ENCODE data around the gene MGAT5. TPM values are rescaled to one million over a fixed set of nuclear protein-coding genes. Genes with fewer than 3 reads are reported as not detected.

MGAT5 gene
- total RNA-seq, 1 experiment from 2014 or later, result 22.1 TPM

- Mint-ChIP-seq H3K4me1 (ENCODE audit: low read depth, unreplicated experiment) (no peaks in the 10 kb centered on the region), H3K36me3 (ENCODE audit: insufficient read depth, unreplicated experiment) (peaks cover 7% of the 10 kb centered on the region), H3K27ac (ENCODE audit: unreplicated experiment) (no peak overlapping the region), H3K27me3 (ENCODE audit: insufficient read depth, unreplicated experiment) (no peaks in the 10 kb centered on the region), H3K4me3 (ENCODE audit: unreplicated experiment) (no peak overlapping the region), H3K9me3 (ENCODE audit: unreplicated experiment) (no peaks in the 10 kb centered on the region)
- no peak for DNase-seq
- no peaks in the 10 kb centered on the region for H3K4me1 ChIP-seq
- ChIA-PET CTCF (no interaction called here), POLR2A (no interaction called here)
- no TSS peak for BruUV-seq (replicated peaks)
- intact Hi-C loops (cut with micrococcal nuclease; ENCODE audit: unreplicated experiment), result no loop called here
- no peaks in the 10 kb centered on the region for H3K9me3 ChIP-seq
- no peaks in the 10 kb centered on the region for H3K27me3 ChIP-seq (replicated peaks; ENCODE audit: control insufficient read depth, insufficient read depth, low read length)
- H3K36me3 ChIP-seq (ENCODE audit: control insufficient read depth, insufficient read depth, low read length), result no peaks in the 10 kb centered on the region
- no peak overlapping the region for H3K4me3 ChIP-seq (ENCODE audit: low read depth, low read length)
- no peak for TF ChIP-seq CTCF (IDR thresholded peaks at IDR 0.05; ENCODE audit: insufficient read depth in 1 of 2, low read depth in 1 of 2, low read length in 1 of 2, severe bottlenecking in 1 of 2, unreplicated experiment in 1 of 2)
These were observed 22.7 kb downstream of the MGAT5 start for GRCh38 chr2:134276381-134277172.

- intact Hi-C loops (cut with micrococcal nuclease; ENCODE audit: unreplicated experiment), result no loop called here
- H3K36me3 Mint-ChIP-seq (ENCODE audit: insufficient read depth, unreplicated experiment), result peaks cover 2% of the 10 kb centered on the region
- CTCF ChIA-PET, result no interaction called here
- H3K9me3 Mint-ChIP-seq (ENCODE audit: unreplicated experiment), result no peaks in the 10 kb centered on the region
- Histone ChIP-seq H3K27me3 (replicated peaks; ENCODE audit: control insufficient read depth, insufficient read depth, low read length) (no peaks in the 10 kb centered on the region), H3K36me3 (ENCODE audit: control insufficient read depth, insufficient read depth, low read length) (no peaks in the 10 kb centered on the region), H3K4me3 (ENCODE audit: low read depth, low read length) (no peak overlapping the region), H3K9me3 (no peaks in the 10 kb centered on the region), H3K4me1 (no peaks in the 10 kb centered on the region)
- H3K4me1 Mint-ChIP-seq (ENCODE audit: low read depth, unreplicated experiment), result no peaks in the 10 kb centered on the region
- no peak overlapping the region for H3K27ac Mint-ChIP-seq (ENCODE audit: unreplicated experiment)
- H3K4me3 Mint-ChIP-seq (ENCODE audit: unreplicated experiment), result no peak overlapping the region
- TF ChIP-seq CTCF (IDR thresholded peaks at IDR 0.05; ENCODE audit: insufficient read depth in 1 of 2, low read depth in 1 of 2, low read length in 1 of 2, severe bottlenecking in 1 of 2, unreplicated experiment in 1 of 2), result no peak
- POLR2A ChIA-PET, result no interaction called here
- no peak for DNase-seq
- no TSS peak for BruUV-seq (replicated peaks)
- no peaks in the 10 kb centered on the region for H3K27me3 Mint-ChIP-seq (ENCODE audit: insufficient read depth, unreplicated experiment)
These were observed 23.4 kb downstream of the MGAT5 start for GRCh38 chr2:134277223-134277622.

- Histone ChIP-seq H3K9me3 (no peaks in the 10 kb centered on the region), H3K36me3 (ENCODE audit: control insufficient read depth, insufficient read depth, low read length) (no peaks in the 10 kb centered on the region), H3K27me3 (replicated peaks; ENCODE audit: control insufficient read depth, insufficient read depth, low read length) (no peaks in the 10 kb centered on the region), H3K4me3 (ENCODE audit: low read depth, low read length) (no peak overlapping the region), H3K4me1 (no peaks in the 10 kb centered on the region)
- Mint-ChIP-seq H3K4me1 (ENCODE audit: low read depth, unreplicated experiment) (no peaks in the 10 kb centered on the region), H3K9me3 (ENCODE audit: unreplicated experiment) (no peaks in the 10 kb centered on the region), H3K4me3 (ENCODE audit: unreplicated experiment) (no peak overlapping the region), H3K27ac (ENCODE audit: unreplicated experiment) (no peak overlapping the region), H3K36me3 (ENCODE audit: insufficient read depth, unreplicated experiment) (no peaks in the 10 kb centered on the region), H3K27me3 (ENCODE audit: insufficient read depth, unreplicated experiment) (no peaks in the 10 kb centered on the region)
- ChIA-PET POLR2A (no interaction called here), CTCF (interaction anchor here (0.6 kb wide), 1 partner anchor 70 kb away, joined by 3 read pairs; no protein-coding TSS in a partner anchor)
- no TSS peak for BruUV-seq (replicated peaks)
- TF ChIP-seq CTCF (IDR thresholded peaks at IDR 0.05; ENCODE audit: insufficient read depth in 1 of 2, low read depth in 1 of 2, low read length in 1 of 2, severe bottlenecking in 1 of 2, unreplicated experiment in 1 of 2), result no peak
- DNase-seq, result no peak
- intact Hi-C loops (cut with micrococcal nuclease; ENCODE audit: unreplicated experiment), result no loop called here
These were observed 24.7 kb downstream of the MGAT5 start for GRCh38 chr2:134278553-134278952.

Data from Caco-2 (cell line).